Immature natural killer cell (primary cell): Measurements from ENCODE around the gene MPPED1. TPM values are rescaled to one million over a fixed set of nuclear protein-coding genes. Genes with fewer than 3 reads are reported as not detected.

Experiments
- DNase-seq, 3 donors: peaks; one replicate each; pipeline ENCODE4 v3.0.0; 2022; ENCODE audit warnings: mixed read lengths in 1 of 3
- H3K27ac Mint-ChIP-seq, 6 donors: one replicate each; pipeline ENCODE4 v1.8.0; 2020; ENCODE audit warnings: mixed read lengths in 6 of 6, mild to moderate bottlenecking in 5 of 6, inconsistent platforms in 4 of 6, moderate library complexity in 3 of 6
- H3K27me3 Mint-ChIP-seq, 3 donors: one replicate each; pipeline ENCODE4 v1.8.0; 2020 to 2021; ENCODE audit warnings: low read depth in 3 of 3, mild to moderate bottlenecking in 3 of 3, mixed read lengths in 3 of 3, moderate library complexity in 3 of 3, inconsistent platforms in 1 of 3
- H3K36me3 Mint-ChIP-seq, 3 donors: one replicate each; pipeline ENCODE4 v1.8.0; 2020; ENCODE audit warnings: mixed read lengths in 3 of 3, inconsistent platforms in 2 of 3, mild to moderate bottlenecking in 2 of 3
- H3K4me1 Mint-ChIP-seq, 2 donors: one replicate each; pipeline ENCODE4 v1.8.0; 2020; ENCODE audit warnings: inconsistent platforms in 2 of 2, mild to moderate bottlenecking in 2 of 2, mixed read lengths in 2 of 2, moderate library complexity in 1 of 2
- H3K4me3 Mint-ChIP-seq, 5 donors: one replicate each; pipeline ENCODE4 v1.8.0; 2020; ENCODE audit warnings: mild to moderate bottlenecking in 5 of 5, mixed read lengths in 5 of 5, inconsistent platforms in 3 of 5, moderate library complexity in 3 of 5
- H3K9me3 Mint-ChIP-seq, 6 donors: one replicate each; pipeline ENCODE4 v1.8.0; 2020; ENCODE audit warnings: mild to moderate bottlenecking in 6 of 6, mixed read lengths in 6 of 6, inconsistent platforms in 4 of 6, moderate library complexity in 3 of 6
- polyA plus RNA-seq, 3 donors: library from polyadenylated mRNA; unstranded; fragments of 300-500 nt; fragmentation: Illumina TruSeq; gene quantifications; one replicate each; pipeline ENCODE4 v1.2.3, GENCODE V29; 2021

MPPED1 gene
- polyA plus RNA-seq, 3 donors from 2014 or later: not detected

GRCh38 chr22:43446037-43446803, 34.4 kb downstream of the MPPED1 start:
- DNase-seq: no peak
- no peaks in the 10 kb centered on the region for H3K36me3 Mint-ChIP-seq
- H3K27me3 Mint-ChIP-seq: peaks cover 2 to 8% (median 4%) of the 10 kb centered on the region in 3 donors
- H3K27ac Mint-ChIP-seq: no peak overlapping the region
- H3K9me3 Mint-ChIP-seq: peaks cover 0 to 2% (median 0%) of the 10 kb centered on the region in 6 donors
- H3K4me1 Mint-ChIP-seq: no peaks in the 10 kb centered on the region
- H3K4me3 Mint-ChIP-seq: no peak overlapping the region

- H3K4me3 Mint-ChIP-seq: no peak overlapping the region
- no peak overlapping the region for H3K27ac Mint-ChIP-seq
- peaks cover 2 to 7% (median 4%) of the 10 kb centered on the region in 3 donors for H3K27me3 Mint-ChIP-seq
These were observed 35.1 kb downstream of the MPPED1 start for GRCh38 chr22:43446916-43447315.

DNA sequence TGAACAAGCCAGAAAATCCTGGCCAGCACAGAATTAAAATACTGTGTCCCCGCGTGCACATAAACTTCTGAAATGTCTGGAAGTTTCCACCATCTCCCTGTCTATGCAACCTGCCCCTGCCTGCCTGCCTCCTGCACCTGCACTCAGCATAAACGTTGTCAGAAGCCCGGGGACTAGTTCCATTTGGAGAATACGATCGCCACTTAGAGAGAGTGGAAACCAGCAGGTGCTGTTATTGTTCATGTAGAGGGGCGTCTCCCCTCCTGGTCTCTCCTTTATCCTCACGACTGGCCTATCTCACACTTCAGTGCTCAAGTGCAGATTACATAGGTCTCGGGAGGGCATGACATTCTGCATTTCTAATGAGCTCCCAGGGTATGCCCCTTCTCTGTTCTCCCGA, 35.6 kb downstream of the MPPED1 start:
- Mint-ChIP-seq H3K27ac (no peak overlapping the region), H3K36me3 (no peaks in the 10 kb centered on the region), H3K27me3 (peaks cover 2 to 5% (median 4%) of the 10 kb centered on the region in 3 donors), H3K4me3 (no peak overlapping the region), H3K4me1 (no peaks in the 10 kb centered on the region), H3K9me3 (peaks cover 0 to 2% (median 0%) of the 10 kb centered on the region in 6 donors)
- no peak for DNase-seq

More at GRCh38 chr22:43446916-43447315, 35.1 kb downstream of the MPPED1 start:
- Mint-ChIP-seq H3K4me1 (no peaks in the 10 kb centered on the region), H3K9me3 (peaks cover 0 to 2% (median 0%) of the 10 kb centered on the region in 6 donors), H3K36me3 (no peaks in the 10 kb centered on the region)
- DNase-seq: no peak

DNA sequence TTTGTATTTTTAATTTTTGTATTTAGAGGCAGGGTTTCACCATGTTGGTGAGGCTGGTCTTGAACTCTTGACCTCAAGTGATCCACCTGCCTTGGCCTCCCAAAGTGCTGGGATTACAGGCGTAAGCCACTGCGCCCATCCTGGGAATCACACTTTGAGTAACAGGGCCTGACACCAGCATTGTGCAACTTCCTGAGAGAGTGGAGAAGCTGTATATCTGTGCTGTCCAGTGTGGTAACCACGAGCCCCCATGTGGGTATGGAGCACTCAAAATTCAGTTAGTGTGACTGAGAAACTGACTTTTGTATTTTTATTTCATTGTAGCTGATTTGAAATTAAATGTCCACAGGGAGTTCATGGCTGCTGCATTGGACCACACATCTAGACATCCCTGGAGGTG, 36.2 kb downstream of the MPPED1 start:
- peaks cover 0 to 2% (median 0%) of the 10 kb centered on the region in 6 donors for H3K9me3 Mint-ChIP-seq
- H3K4me3 Mint-ChIP-seq: no peak overlapping the region
- H3K27ac Mint-ChIP-seq: no peak overlapping the region
- no peaks in the 10 kb centered on the region for H3K36me3 Mint-ChIP-seq
- H3K27me3 Mint-ChIP-seq: peaks cover under 1 to 5% (median 4%) of the 10 kb centered on the region in 3 donors
- no peaks in the 10 kb centered on the region for H3K4me1 Mint-ChIP-seq
- no peak for DNase-seq

- peaks cover 0 to 2% (median 0%) of the 10 kb centered on the region in 6 donors for H3K9me3 Mint-ChIP-seq
- H3K27ac Mint-ChIP-seq: no peak overlapping the region
- H3K36me3 Mint-ChIP-seq: no peaks in the 10 kb centered on the region
- no peaks in the 10 kb centered on the region for H3K4me1 Mint-ChIP-seq
- H3K4me3 Mint-ChIP-seq: no peak overlapping the region
- DNase-seq: no peak
- H3K27me3 Mint-ChIP-seq: peaks cover 0 to 4% (median 4%) of the 10 kb centered on the region in 3 donors
These were observed 37.5 kb downstream of the MPPED1 start for GRCh38 chr22:43449205-43449830.

DNA sequence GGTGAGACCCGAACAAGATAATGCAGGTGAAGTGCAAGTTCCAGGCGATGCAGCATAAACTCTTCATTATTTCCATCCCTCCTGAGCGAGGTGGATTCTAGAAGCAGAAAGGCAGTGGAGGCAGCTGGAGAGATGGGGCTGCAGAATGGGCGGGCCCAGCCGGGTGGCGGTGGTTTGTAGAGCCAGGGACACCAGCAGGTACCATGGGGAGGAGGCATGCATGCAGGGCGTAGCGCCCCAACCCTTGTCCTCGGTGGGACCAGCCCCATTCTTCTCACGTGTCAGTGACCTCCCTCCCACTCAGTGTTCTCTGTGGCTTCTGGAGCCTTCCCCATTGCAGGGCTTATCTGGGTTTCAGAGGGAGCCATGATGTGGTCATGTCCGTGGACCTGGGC, 38.0 kb downstream of the MPPED1 start:
- Mint-ChIP-seq H3K36me3 (no peaks in the 10 kb centered on the region), H3K4me3 (no peak overlapping the region), H3K9me3 (peaks cover 0 to 2% (median 0%) of the 10 kb centered on the region in 6 donors), H3K27ac (no peak overlapping the region), H3K27me3 (peaks cover 0 to 6% (median 4%) of the 10 kb centered on the region in 3 donors), H3K4me1 (no peaks in the 10 kb centered on the region)
- no peak for DNase-seq

DNA sequence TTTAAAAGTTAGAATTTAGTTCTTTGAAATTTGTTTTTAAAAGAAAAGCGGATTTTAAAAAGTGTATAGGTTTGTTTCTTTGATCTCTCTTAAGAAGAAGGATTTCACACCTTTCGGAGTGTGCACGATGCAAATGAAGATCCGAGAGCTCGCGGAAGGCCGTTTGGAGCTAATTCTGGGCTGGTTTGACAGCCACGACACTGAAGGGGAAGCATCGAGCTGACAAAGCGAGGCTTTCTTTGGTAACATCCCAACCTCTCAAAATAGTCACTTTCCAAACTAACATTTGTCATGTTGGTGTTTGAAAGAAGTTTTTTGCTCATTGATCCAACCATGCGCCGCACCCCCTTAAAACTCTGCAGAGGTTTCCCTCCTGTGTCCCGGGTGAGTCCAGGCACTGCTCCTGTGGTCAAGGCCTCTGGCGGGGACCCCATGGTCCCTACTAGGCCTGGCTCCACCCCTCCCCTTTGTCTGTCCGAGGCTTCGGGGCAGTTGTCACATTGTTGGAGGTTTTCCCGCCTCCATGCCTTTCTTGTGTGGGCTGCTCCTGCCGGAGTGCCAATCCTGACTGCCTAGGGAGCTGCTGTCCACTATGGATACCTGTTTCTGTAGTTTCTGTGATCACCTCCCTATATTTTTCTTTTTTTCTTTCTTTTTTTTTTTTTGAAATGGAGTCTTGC, 39.7 kb downstream of the MPPED1 start:
- H3K9me3 Mint-ChIP-seq: peaks cover 0 to 2% (median 0%) of the 10 kb centered on the region in 6 donors
- DNase-seq: no peak
- peaks cover 0 to 6% (median 4%) of the 10 kb centered on the region in 3 donors for H3K27me3 Mint-ChIP-seq
- H3K36me3 Mint-ChIP-seq: no peaks in the 10 kb centered on the region
- H3K4me3 Mint-ChIP-seq: no peak overlapping the region
- H3K4me1 Mint-ChIP-seq: no peaks in the 10 kb centered on the region
- H3K27ac Mint-ChIP-seq: no peak overlapping the region

- H3K9me3 Mint-ChIP-seq: no peaks in the 10 kb centered on the region
- no peaks in the 10 kb centered on the region for H3K4me1 Mint-ChIP-seq
- H3K27ac Mint-ChIP-seq: no peak overlapping the region
- DNase-seq: no peak
- H3K4me3 Mint-ChIP-seq: no peak overlapping the region
- H3K27me3 Mint-ChIP-seq: peaks cover 0 to 7% (median 0%) of the 10 kb centered on the region in 3 donors
- no peaks in the 10 kb centered on the region for H3K36me3 Mint-ChIP-seq
These were observed 44.0 kb downstream of the MPPED1 start for GRCh38 chr22:43455846-43456245.

DNA sequence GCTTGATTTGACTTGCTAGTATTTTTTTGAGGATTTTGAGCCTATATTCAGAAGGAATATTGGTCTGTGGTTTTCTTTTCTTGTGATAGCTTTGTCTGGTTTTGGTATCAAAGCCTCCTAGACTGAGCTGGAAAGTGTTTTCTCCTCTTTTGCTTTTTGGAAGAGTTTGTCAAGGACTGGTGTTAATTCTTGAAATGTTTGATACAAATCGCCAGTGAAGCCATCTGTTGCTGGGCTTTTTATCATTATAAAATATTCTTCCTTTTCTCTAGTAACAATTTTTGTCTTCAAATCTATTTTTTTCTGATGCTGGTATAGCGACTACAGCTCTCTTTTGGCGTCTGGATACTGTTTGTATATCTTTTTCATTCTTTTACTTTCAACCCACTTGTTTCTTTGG, 45.2 kb downstream of the MPPED1 start:
- DNase-seq: no peak
- H3K36me3 Mint-ChIP-seq: no peaks in the 10 kb centered on the region
- H3K27me3 Mint-ChIP-seq: peaks cover 0 to 7% (median 0%) of the 10 kb centered on the region in 3 donors
- no peak overlapping the region for H3K27ac Mint-ChIP-seq
- H3K4me1 Mint-ChIP-seq: no peaks in the 10 kb centered on the region
- no peak overlapping the region for H3K4me3 Mint-ChIP-seq
- no peaks in the 10 kb centered on the region for H3K9me3 Mint-ChIP-seq

GRCh38 chr22:43462701-43463100, 50.9 kb downstream of the MPPED1 start:
- H3K36me3 Mint-ChIP-seq: peaks cover 0 to 4% (median 0%) of the 10 kb centered on the region in 3 donors
- H3K27ac Mint-ChIP-seq: no peak overlapping the region
- H3K4me1 Mint-ChIP-seq: no peaks in the 10 kb centered on the region
- no peak overlapping the region for H3K4me3 Mint-ChIP-seq
- peaks cover 2 to 20% (median 6%) of the 10 kb centered on the region in 3 donors for H3K27me3 Mint-ChIP-seq
- no peak for DNase-seq
- peaks cover 0 to 13% (median 7%) of the 10 kb centered on the region in 6 donors for H3K9me3 Mint-ChIP-seq

DNA sequence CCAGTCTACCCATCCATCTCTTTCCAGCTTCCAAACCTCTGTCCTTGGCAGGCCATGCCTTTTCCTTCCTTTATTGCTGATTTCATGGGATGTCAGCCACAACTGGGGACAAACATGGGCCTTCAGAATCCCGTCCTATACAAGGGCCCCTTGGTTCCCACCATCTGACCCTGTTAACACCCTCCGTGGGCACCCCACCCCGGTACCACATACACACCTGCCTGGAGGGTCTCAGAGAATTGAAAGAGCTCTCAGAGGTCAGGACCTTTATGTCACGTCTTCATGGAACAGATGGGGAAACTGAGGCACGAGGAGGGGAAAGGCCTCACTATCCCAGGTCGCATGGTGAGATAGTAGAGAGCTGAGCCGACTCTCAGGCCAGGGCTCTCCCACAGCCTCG, 53.0 kb downstream of the MPPED1 start:
- DNase-seq: no peak
- Mint-ChIP-seq H3K27ac (no peak overlapping the region), H3K4me1 (no peaks in the 10 kb centered on the region), H3K27me3 (peaks cover 2 to 16% (median 6%) of the 10 kb centered on the region in 3 donors), H3K9me3 (peaks cover 0 to 13% (median 7%) of the 10 kb centered on the region in 6 donors), H3K36me3 (peaks cover 0 to 4% (median 0%) of the 10 kb centered on the region in 3 donors), H3K4me3 (no peak overlapping the region)

DNA sequence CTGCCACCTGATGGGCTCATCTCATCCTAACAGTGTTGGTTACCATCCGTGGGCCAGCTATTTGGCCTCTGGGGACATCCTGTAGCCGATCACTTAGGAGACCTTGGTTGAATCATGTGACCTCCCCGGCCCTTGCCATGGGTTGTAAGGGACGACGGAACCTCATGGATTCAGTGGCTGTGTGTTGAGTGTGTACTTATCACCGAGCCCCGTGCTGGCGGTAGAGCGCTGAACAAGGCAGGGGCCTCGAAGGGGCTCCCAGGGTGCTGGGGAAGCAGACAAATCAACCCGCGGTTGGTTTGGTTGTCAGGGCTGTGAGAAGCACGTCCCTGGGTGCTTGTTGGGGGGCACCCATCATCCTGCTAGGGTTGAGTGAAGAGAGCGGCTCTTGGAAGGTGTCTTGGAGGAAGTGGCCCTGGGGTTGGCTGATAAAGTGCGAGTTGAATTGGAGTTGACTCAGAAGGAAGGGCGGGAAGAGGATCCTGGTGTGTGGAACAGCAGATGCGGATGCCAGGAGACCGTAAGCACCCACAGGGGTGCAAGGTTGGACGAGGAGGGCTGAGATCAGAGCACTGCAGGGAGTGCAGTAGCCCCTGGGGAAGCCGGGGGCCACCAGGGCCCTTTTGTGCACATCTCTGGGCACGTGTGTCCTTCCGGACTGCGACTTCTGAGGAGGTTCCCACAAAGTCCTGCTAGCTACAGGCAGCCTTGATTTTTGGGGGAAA, 53.6 kb downstream of the MPPED1 start:
- H3K4me1 Mint-ChIP-seq: no peaks in the 10 kb centered on the region
- H3K36me3 Mint-ChIP-seq: peaks cover 0 to 4% (median 0%) of the 10 kb centered on the region in 3 donors
- H3K9me3 Mint-ChIP-seq: peaks cover 0 to 13% (median 7%) of the 10 kb centered on the region in 6 donors
- peaks cover 5 to 16% (median 6%) of the 10 kb centered on the region in 3 donors for H3K27me3 Mint-ChIP-seq
- DNase-seq: no peak
- H3K4me3 Mint-ChIP-seq: no peak overlapping the region
- H3K27ac Mint-ChIP-seq: no peak overlapping the region

DNA sequence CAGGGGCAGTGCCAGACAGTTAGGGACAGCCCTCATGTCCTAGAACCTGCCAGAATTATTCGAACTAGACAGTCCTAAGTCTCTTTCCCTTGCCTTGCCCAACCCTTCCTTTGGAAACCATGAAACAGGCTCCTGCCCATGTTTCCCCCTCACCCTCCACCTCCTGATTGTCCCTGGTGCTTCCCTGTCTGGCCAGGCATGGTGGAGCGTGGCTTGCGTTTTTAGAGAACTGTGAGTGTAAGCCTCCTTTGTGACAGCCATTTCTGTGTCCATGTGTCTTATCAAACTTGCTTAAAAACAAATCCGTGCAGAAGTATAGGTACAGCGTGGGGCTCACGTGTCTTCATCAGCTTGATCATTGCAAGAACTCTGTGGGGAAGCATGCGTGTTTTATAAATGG, 54.9 kb downstream of the MPPED1 start:
- Mint-ChIP-seq H3K27ac (no peak overlapping the region), H3K27me3 (peaks cover 5 to 16% (median 6%) of the 10 kb centered on the region in 3 donors), H3K4me1 (no peaks in the 10 kb centered on the region)

More for the DNA sequence above, 54.9 kb downstream of the MPPED1 start:
- Mint-ChIP-seq H3K4me3 (no peak overlapping the region), H3K9me3 (peaks cover 0 to 13% (median 7%) of the 10 kb centered on the region in 6 donors), H3K36me3 (peaks cover 0 to 4% (median 0%) of the 10 kb centered on the region in 3 donors)
- no peak for DNase-seq
